Measurements from ENCODE around the gene CEP104. TPM values are rescaled to one million over a fixed set of nuclear protein-coding genes. Genes with fewer than 3 reads are reported as not detected.

CEP104 gene
- total and polyA plus RNA-seq, 4 donors = 7.5 to 23.2 (median 12.0) TPM

- Histone ChIP-seq H3K9me3 (ENCODE audit: control insufficient read depth in 4 of 4, low read length in 3 of 4) (no peaks in the 10 kb centered on the region), H3K36me3 (ENCODE audit: control insufficient read depth in 4 of 4, insufficient read depth in 3 of 4, low read depth in 1 of 4, low read length in 3 of 4) (peaks cover 4 to 17% (median 13%) of the 10 kb centered on the region in 4 donors), H3K4me3 (ENCODE audit: low read depth in 1 of 3, low read length in 3 of 3) (no peak overlapping the region), H3K4me1 (ENCODE audit: control insufficient read depth in 4 of 4, insufficient read depth in 4 of 4, low read length in 3 of 4) (peaks cover 22 to 48% (median 40%) of the 10 kb centered on the region in 4 donors), H3K27ac (ENCODE audit: low read depth in 1 of 2, low read length in 2 of 2) (peak overlapping the region; percentile 24 to 59), H3K27me3 (ENCODE audit: control insufficient read depth in 4 of 4, insufficient read depth in 4 of 4, low read length in 3 of 4) (no peaks in the 10 kb centered on the region), H3K9ac (ENCODE audit: low read depth in 1 of 2, low read length in 2 of 2) (no peak overlapping the region)
- TF ChIP-seq RAD21 (IDR thresholded peaks at IDR 0.05) (peak in 1 of 2 donors; percentile 49), CTCF (IDR thresholded peaks at IDR 0.05; ENCODE audit: low read depth, low read length, missing input control) (peak; percentile 28), REST (IDR thresholded peaks at IDR 0.05) (no peak), HNF4A (conservative IDR thresholded peaks at IDR 0.05) (peak in 1 of 2 donors; percentile 57), SP1 (IDR thresholded peaks at IDR 0.05) (peak; percentile 27), JUND (IDR thresholded peaks at IDR 0.05) (no peak), RXRA (IDR thresholded peaks at IDR 0.05) (peak; percentile 25 to 26), NR2F2 (IDR thresholded peaks at IDR 0.05) (no peak)
- 15% methylated on average over 27 of the region's 27 CpGs for WGBS
- DNase-seq (ENCODE audit: low spot score) = peak; percentile 90
These were observed 81.4 kb downstream of the CEP104 start for GRCh38 chr1:3775490-3776230.

- peak; percentile 78 for DNase-seq (ENCODE audit: low spot score)
- H3K27ac ChIP-seq (ENCODE audit: low read depth in 1 of 2, low read length in 2 of 2) = no peak overlapping the region
- H3K4me1 ChIP-seq (ENCODE audit: control insufficient read depth in 4 of 4, insufficient read depth in 4 of 4, low read length in 3 of 4) = peaks cover 22 to 48% (median 40%) of the 10 kb centered on the region in 4 donors
- H3K9ac ChIP-seq (ENCODE audit: low read depth in 1 of 2, low read length in 2 of 2) = no peak overlapping the region
- no peaks in the 10 kb centered on the region for H3K27me3 ChIP-seq (ENCODE audit: control insufficient read depth in 4 of 4, insufficient read depth in 4 of 4, low read length in 3 of 4)
- peaks cover 0 to 12% (median 6%) of the 10 kb centered on the region in 4 donors for H3K36me3 ChIP-seq (ENCODE audit: control insufficient read depth in 4 of 4, insufficient read depth in 3 of 4, low read depth in 1 of 4, low read length in 3 of 4)
- TF ChIP-seq CTCF (IDR thresholded peaks at IDR 0.05; ENCODE audit: low read depth, low read length, missing input control) (no peak), MAX (IDR thresholded peaks at IDR 0.05) (no peak), RAD21 (IDR thresholded peaks at IDR 0.05) (no peak), HNF4G (IDR thresholded peaks at IDR 0.05) (no peak), YY1 (IDR thresholded peaks at IDR 0.05) (no peak), HNF4A (conservative IDR thresholded peaks at IDR 0.05) (no peak), RXRA (IDR thresholded peaks at IDR 0.05) (no peak), REST (IDR thresholded peaks at IDR 0.05) (no peak), TAF1 (conservative IDR thresholded peaks at IDR 0.05) (no peak), SP1 (IDR thresholded peaks at IDR 0.05) (no peak), NR2F2 (IDR thresholded peaks at IDR 0.05) (no peak), FOXA1 (IDR thresholded peaks at IDR 0.05) (no peak), FOXA2 (IDR thresholded peaks at IDR 0.05) (no peak)
- WGBS = 38% methylated on average over 17 of the region's 17 CpGs
- H3K9me3 ChIP-seq (ENCODE audit: control insufficient read depth in 4 of 4, low read length in 3 of 4) = no peaks in the 10 kb centered on the region
- H3K4me3 ChIP-seq (ENCODE audit: low read depth in 1 of 3, low read length in 3 of 3) = no peak overlapping the region
These were observed 82.0 kb downstream of the CEP104 start for GRCh38 chr1:3774946-3775489.

Data from liver (tissue), 9 donors.